Measurements from ENCODE around the gene CNDP1. TPM values are rescaled to one million over a fixed set of nuclear protein-coding genes. Genes with fewer than 3 reads are reported as not detected.

The CNDP1 gene
- total and polyA plus RNA-seq, 4 donors: 0.09 to 21.1 (median 5.8) TPM

GRCh38 chr18:74579496-74580065, 45.3 kb downstream of the CNDP1 start:
- no peak overlapping the region for H3K9ac ChIP-seq (ENCODE audit: low read depth in 1 of 2, low read length in 2 of 2)
- WGBS: 63% methylated on average over 8 of the region's 8 CpGs

GRCh38 chr18:74582642-74583041, 48.3 kb downstream of the CNDP1 start:
- 32% methylated on average over 6 of the region's 6 CpGs for WGBS
- no peak for DNase-seq (ENCODE audit: low spot score)
- Histone ChIP-seq H3K36me3 (ENCODE audit: control insufficient read depth in 4 of 4, insufficient read depth in 3 of 4, low read depth in 1 of 4, low read length in 3 of 4) (peaks cover 0 to 2% (median 0%) of the 10 kb centered on the region in 4 donors), H3K27me3 (ENCODE audit: control insufficient read depth in 4 of 4, insufficient read depth in 4 of 4, low read length in 3 of 4) (no peaks in the 10 kb centered on the region), H3K9me3 (ENCODE audit: control insufficient read depth in 4 of 4, low read length in 3 of 4) (no peaks in the 10 kb centered on the region), H3K4me3 (ENCODE audit: low read depth in 1 of 3, low read length in 3 of 3) (no peak overlapping the region), H3K9ac (ENCODE audit: low read depth in 1 of 2, low read length in 2 of 2) (no peak overlapping the region), H3K4me1 (ENCODE audit: control insufficient read depth in 4 of 4, insufficient read depth in 4 of 4, low read length in 3 of 4) (peaks cover 0 to 4% (median 0%) of the 10 kb centered on the region in 4 donors), H3K27ac (ENCODE audit: low read depth in 1 of 2, low read length in 2 of 2) (no peak overlapping the region)
- TF ChIP-seq REST (IDR thresholded peaks at IDR 0.05) (no peak), ATF3 (IDR thresholded peaks at IDR 0.05) (no peak), HNF4G (IDR thresholded peaks at IDR 0.05) (no peak), TAF1 (conservative IDR thresholded peaks at IDR 0.05) (no peak), MAX (IDR thresholded peaks at IDR 0.05) (no peak), CTCF (IDR thresholded peaks at IDR 0.05; ENCODE audit: low read depth, low read length, missing input control) (no peak), FOXA1 (IDR thresholded peaks at IDR 0.05) (no peak), FOXA2 (IDR thresholded peaks at IDR 0.05) (no peak), RAD21 (IDR thresholded peaks at IDR 0.05) (no peak), JUND (IDR thresholded peaks at IDR 0.05) (no peak), RXRA (IDR thresholded peaks at IDR 0.05) (no peak), SP1 (IDR thresholded peaks at IDR 0.05) (no peak), HNF4A (conservative IDR thresholded peaks at IDR 0.05) (no peak)

More at GRCh38 chr18:74579496-74580065, 45.3 kb downstream of the CNDP1 start:
- Histone ChIP-seq H3K27me3 (ENCODE audit: control insufficient read depth in 4 of 4, insufficient read depth in 4 of 4, low read length in 3 of 4) (no peaks in the 10 kb centered on the region), H3K9me3 (ENCODE audit: control insufficient read depth in 4 of 4, low read length in 3 of 4) (no peaks in the 10 kb centered on the region), H3K36me3 (ENCODE audit: control insufficient read depth in 4 of 4, insufficient read depth in 3 of 4, low read depth in 1 of 4, low read length in 3 of 4) (peaks cover 0 to 5% (median 2%) of the 10 kb centered on the region in 4 donors), H3K4me1 (ENCODE audit: control insufficient read depth in 4 of 4, insufficient read depth in 4 of 4, low read length in 3 of 4) (peaks cover 0 to 4% (median 0%) of the 10 kb centered on the region in 4 donors), H3K4me3 (ENCODE audit: low read depth in 1 of 3, low read length in 3 of 3) (no peak overlapping the region), H3K27ac (ENCODE audit: low read depth in 1 of 2, low read length in 2 of 2) (no peak overlapping the region)
- no peak for TF ChIP-seq RXRA (IDR thresholded peaks at IDR 0.05)
- no peak for TF ChIP-seq EGR1 (IDR thresholded peaks at IDR 0.05; ENCODE audit: low read depth in 2 of 2)
- no peak for TF ChIP-seq HNF4G (IDR thresholded peaks at IDR 0.05)
- TF ChIP-seq TAF1 (conservative IDR thresholded peaks at IDR 0.05): no peak
- no peak for TF ChIP-seq FOXA2 (IDR thresholded peaks at IDR 0.05)
- TF ChIP-seq RAD21 (IDR thresholded peaks at IDR 0.05): no peak
- DNase-seq (ENCODE audit: low spot score): no peak
